ENCODE data around the gene PEPD.

- TF ChIP-seq CTCF (IDR thresholded peaks at IDR 0.05), result no peak
- no peak for TF ChIP-seq POLR2A (IDR thresholded peaks at IDR 0.05)
These were observed 2.6 kb upstream of the PEPD start for GRCh38 chr19:33524024-33524664.

All from tibial nerve (tissue), 3 donors.